ENCODE data around the gene CCNL2. TPM values are rescaled to one million over a fixed set of nuclear protein-coding genes. Genes with fewer than 3 reads are reported as not detected.

CCNL2 gene
- total RNA-seq, 6 donors from 2014 or later, result 131 to 897 (median 216) TPM

GRCh38 chr1:1359664-1360468 is 39.3 kb downstream of the CCNL2 start:
- DNase-seq, result peak in 1 of 2 donors; percentile 76
- Histone ChIP-seq H3K36me3 (peaks cover 0 to under 1% (median 0%) of the 10 kb centered on the region in 4 donors), H3K9me3 (no peaks in the 10 kb centered on the region), H3K27ac (peak overlapping the region; percentile 76 to 85 (median 83)), H3K4me3 (no peak overlapping the region), H3K27me3 (peaks cover 0 to 35% (median 11%) of the 10 kb centered on the region in 4 donors), H3K4me1 (peaks cover 22 to 50% (median 41%) of the 10 kb centered on the region in 4 donors)
- TF ChIP-seq EP300 (IDR thresholded peaks at IDR 0.05) (no peak), POLR2A (IDR thresholded peaks at IDR 0.05) (no peak), POLR2AphosphoS5 (IDR thresholded peaks at IDR 0.05) (no peak), CTCF (IDR thresholded peaks at IDR 0.05) (no peak)
- ATAC-seq (ENCODE audit: low FRiP score in 2 of 2), result peak in 1 of 2 donors; percentile 66
- 45 to 63% methylated on average over 16 to 27 of the region's 28 CpGs for WGBS, 2 donors

- no peak for DNase-seq
- 56 to 68% methylated on average over 6 of the region's 6 CpGs for WGBS, 2 donors
- ATAC-seq (ENCODE audit: low FRiP score in 2 of 2), result peak in 1 of 2 donors; percentile 46
- H3K4me3 ChIP-seq, result no peak overlapping the region
- peaks cover 26 to 56% (median 46%) of the 10 kb centered on the region in 4 donors for H3K4me1 ChIP-seq
- H3K9me3 ChIP-seq, result no peaks in the 10 kb centered on the region
- peaks cover 0 to 6% (median 0%) of the 10 kb centered on the region in 4 donors for H3K36me3 ChIP-seq
- peaks cover 2 to 39% (median 16%) of the 10 kb centered on the region in 4 donors for H3K27me3 ChIP-seq
- H3K27ac ChIP-seq, result peak overlapping the region; percentile 76 to 85 (median 83)
- TF ChIP-seq CTCF (IDR thresholded peaks at IDR 0.05), result no peak
- TF ChIP-seq POLR2AphosphoS5 (IDR thresholded peaks at IDR 0.05), result no peak
- TF ChIP-seq POLR2A (IDR thresholded peaks at IDR 0.05), result no peak
- no peak for TF ChIP-seq EP300 (IDR thresholded peaks at IDR 0.05)
Observed at GRCh38 chr1:1359308-1359663, 39.8 kb downstream of the CCNL2 start.

- ATAC-seq (ENCODE audit: low FRiP score in 2 of 2), result peak; percentile 71 to 76
Observed at GRCh38 chr1:1358433-1359271, 40.5 kb downstream of the CCNL2 start, which contains the start of gene MXRA8. MXRA8 (minus strand) TSS chr1:1358555; CDS start chr1:1358504, 51 bp downstream.

More at GRCh38 chr1:1358433-1359271, 40.5 kb downstream of the CCNL2 start, which contains the start of gene MXRA8:
- Histone ChIP-seq H3K36me3 (peaks cover 0 to 6% (median 0%) of the 10 kb centered on the region in 4 donors), H3K27ac (peak within 1 kb of the TSS; percentile 76 to 85 (median 83)), H3K4me3 (peak within 1 kb of the TSS; percentile 21 to 53 (median 44)), H3K4me1 (peaks cover 32 to 58% (median 52%) of the 10 kb centered on the region in 4 donors), H3K27me3 (peaks cover 2 to 44% (median 22%) of the 10 kb centered on the region in 4 donors), H3K9me3 (no peaks in the 10 kb centered on the region)
- peak in 1 of 2 donors; percentile 89 for DNase-seq
- WGBS, 2 donors, result 28 to 40% methylated on average over 12 to 26 of the region's 29 CpGs
- TF ChIP-seq CTCF (IDR thresholded peaks at IDR 0.05) (no peak), POLR2AphosphoS5 (IDR thresholded peaks at IDR 0.05) (peak in 1 of 2 donors; percentile 29)

All from upper lobe of left lung (tissue), 6 donors.